AG09309 (cell line): ENCODE results near the gene XPNPEP2.

Experiments
- DNase-seq: peaks from one replicate; pipeline ENCODE4 v3.0.0-alpha.2; 2010; ENCODE audit warnings: low read depth
- H3K4me3 ChIP-seq: 2 replicates; pipeline ENCODE4 v1.5.1; 2011; ENCODE audit warnings: mild to moderate bottlenecking, low read depth, low read length, moderate library complexity; ENCODE audit not compliant: control insufficient read depth
- CTCF ChIP-seq: IDR thresholded peaks from 2 replicates; pipeline ENCODE4 v1.5.1; 2011; ENCODE audit warnings: mild to moderate bottlenecking, low read depth, low read length, inconsistent platforms; ENCODE audit not compliant: insufficient read depth, control insufficient read depth; ENCODE audit errors: missing control alignments

XPNPEP2 gene

GRCh38 chrX:129726307-129727111, 12.3 kb upstream of the XPNPEP2 start:
- no peak overlapping the region for H3K4me3 ChIP-seq
- no peak for DNase-seq
- peak; percentile 89 for TF ChIP-seq CTCF

- no peak for TF ChIP-seq CTCF
- no peak overlapping the region for H3K4me3 ChIP-seq
- no peak for DNase-seq
Observed at GRCh38 chrX:129728061-129728460, 10.7 kb upstream of the XPNPEP2 start.

- no peak for DNase-seq
- TF ChIP-seq CTCF = no peak
- H3K4me3 ChIP-seq = no peak overlapping the region
Observed at GRCh38 chrX:129731228-129731627, 7.6 kb upstream of the XPNPEP2 start.

GRCh38 chrX:129732857-129733256, 5.9 kb upstream of the XPNPEP2 start:
- TF ChIP-seq CTCF = no peak
- no peak overlapping the region for H3K4me3 ChIP-seq
- no peak for DNase-seq

- no peak for DNase-seq
- TF ChIP-seq CTCF = no peak
- no peak overlapping the region for H3K4me3 ChIP-seq
Observed at GRCh38 chrX:129733335-129733734, 5.4 kb upstream of the XPNPEP2 start.

GRCh38 chrX:129736491-129736890, 2.3 kb upstream of the XPNPEP2 start:
- DNase-seq = no peak
- no peak overlapping the region for H3K4me3 ChIP-seq
- TF ChIP-seq CTCF = no peak
